Loucy (cell line): ENCODE data around the gene LRRC28.

ENCODE experiments used
- EZH2phosphoT487 ChIP-seq: fragments of 200-600 bp; IDR thresholded peaks from 2 replicates; pipeline ENCODE4 v1.6.1; 2018; ENCODE audit warnings: antibody characterized with exemption, mild to moderate bottlenecking, moderate library complexity, borderline replicate concordance
- TF ChIP-seq, protein P1 (sequence below): fragments of 200-600 bp; sonication (generic); conservative IDR thresholded peaks from 2 replicates; pipeline ENCODE4 v1.5.1; 2014; ENCODE audit warnings: mild to moderate bottlenecking, antibody characterized with exemption, low read length

DNA sequence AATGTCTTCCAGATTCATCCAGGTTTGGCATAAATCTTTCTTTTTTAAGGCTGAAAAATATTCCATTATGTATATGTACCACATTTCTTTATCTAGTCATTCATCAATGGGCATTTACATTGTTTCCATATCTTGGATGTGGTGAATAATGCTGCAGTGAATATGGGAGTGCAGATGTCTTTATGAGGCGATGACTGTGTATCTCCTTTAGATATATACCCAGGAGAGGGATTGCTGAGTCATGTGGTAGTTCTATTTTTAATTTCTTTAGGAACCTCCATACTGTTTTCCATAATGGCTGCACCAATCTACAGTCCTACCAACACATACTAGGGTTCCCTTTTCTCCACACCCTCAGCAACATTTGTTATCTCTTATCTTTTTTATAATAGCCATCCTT lies 96.3 kb downstream of the LRRC28 start:
- TF ChIP-seq, protein P1, sequence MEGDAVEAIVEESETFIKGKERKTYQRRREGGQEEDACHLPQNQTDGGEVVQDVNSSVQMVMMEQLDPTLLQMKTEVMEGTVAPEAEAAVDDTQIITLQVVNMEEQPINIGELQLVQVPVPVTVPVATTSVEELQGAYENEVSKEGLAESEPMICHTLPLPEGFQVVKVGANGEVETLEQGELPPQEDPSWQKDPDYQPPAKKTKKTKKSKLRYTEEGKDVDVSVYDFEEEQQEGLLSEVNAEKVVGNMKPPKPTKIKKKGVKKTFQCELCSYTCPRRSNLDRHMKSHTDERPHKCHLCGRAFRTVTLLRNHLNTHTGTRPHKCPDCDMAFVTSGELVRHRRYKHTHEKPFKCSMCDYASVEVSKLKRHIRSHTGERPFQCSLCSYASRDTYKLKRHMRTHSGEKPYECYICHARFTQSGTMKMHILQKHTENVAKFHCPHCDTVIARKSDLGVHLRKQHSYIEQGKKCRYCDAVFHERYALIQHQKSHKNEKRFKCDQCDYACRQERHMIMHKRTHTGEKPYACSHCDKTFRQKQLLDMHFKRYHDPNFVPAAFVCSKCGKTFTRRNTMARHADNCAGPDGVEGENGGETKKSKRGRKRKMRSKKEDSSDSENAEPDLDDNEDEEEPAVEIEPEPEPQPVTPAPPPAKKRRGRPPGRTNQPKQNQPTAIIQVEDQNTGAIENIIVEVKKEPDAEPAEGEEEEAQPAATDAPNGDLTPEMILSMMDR, result no peak
- TF ChIP-seq EZH2phosphoT487, result no peak
